CD8-positive, alpha-beta memory T cell (primary cell): ENCODE results near the gene GPR146. TPM values are rescaled to one million over a fixed set of nuclear protein-coding genes. Genes with fewer than 3 reads are reported as not detected.
A peak's percentile ranks its signal among the peaks of the same experiment; 100 is the strongest.

Experiments used
- CTCF ChIA-PET: fragments of 350-600 bp; sonication (Branson Sonifier 250); formaldehyde crosslinking; loops from one replicate; lab custom pipeline; 2021; ENCODE audit warnings: antibody characterized with exemption; lab: Charles Lee
- POLR2A ChIA-PET: fragments of 350-600 bp; sonication (Branson Sonifier 250); formaldehyde crosslinking; loops from one replicate; lab custom pipeline; 2021; ENCODE audit warnings: antibody characterized with exemption; lab: Charles Lee
- DNase-seq, 5 donors: peaks; one replicate each; pipeline versions ENCODE4 v3.0.0 to v3.0.0-alpha.2; 2020 to 2022; ENCODE audit warnings: mixed read lengths in 1 of 5
- H3K27ac ChIP-seq: one replicate; pipeline ENCODE4 v1.7.0; 2013; ENCODE audit warnings: low read depth, mild to moderate bottlenecking, low read length, moderate library complexity
- H3K27me3 ChIP-seq: 2 replicates; pipeline ENCODE4 v1.7.0; 2013; ENCODE audit warnings: low read length, mild to moderate bottlenecking; ENCODE audit not compliant: insufficient read depth, poor library complexity, severe bottlenecking
- H3K36me3 ChIP-seq: 2 replicates; pipeline ENCODE4 v1.7.0; 2013; ENCODE audit warnings: mild to moderate bottlenecking, low read length, moderate library complexity; ENCODE audit not compliant: insufficient read depth
- H3K4me1 ChIP-seq: 2 replicates; pipeline ENCODE4 v1.7.0; 2013; ENCODE audit warnings: mild to moderate bottlenecking, low read length, moderate library complexity; ENCODE audit not compliant: insufficient read depth
- H3K4me3 ChIP-seq: 2 replicates; pipeline ENCODE4 v1.7.0; 2013; ENCODE audit warnings: mild to moderate bottlenecking, low read length
- H3K9me3 ChIP-seq: 2 replicates; pipeline ENCODE4 v1.7.0; 2013; ENCODE audit warnings: mild to moderate bottlenecking, low read length
- H3K27ac Mint-ChIP-seq, 8 donors: one replicate each; pipeline ENCODE4 v1.8.0; 2020 to 2021; ENCODE audit warnings: mixed read lengths in 8 of 8, mild to moderate bottlenecking in 6 of 8, inconsistent platforms in 3 of 8, moderate library complexity in 3 of 8
- H3K27me3 Mint-ChIP-seq, 2 donors: one replicate each; pipeline ENCODE4 v1.8.0; 2020 to 2021; ENCODE audit warnings: mixed read lengths in 2 of 2, mild to moderate bottlenecking in 1 of 2, moderate library complexity in 1 of 2
- H3K36me3 Mint-ChIP-seq, 3 donors: one replicate each; pipeline ENCODE4 v1.8.0; 2020 to 2021; ENCODE audit warnings: mixed read lengths in 3 of 3, inconsistent platforms in 1 of 3, mild to moderate bottlenecking in 1 of 3
- H3K4me1 Mint-ChIP-seq, 3 donors: one replicate each; pipeline ENCODE4 v1.8.0; 2020 to 2021; ENCODE audit warnings: mixed read lengths in 3 of 3, inconsistent platforms in 1 of 3, mild to moderate bottlenecking in 1 of 3
- H3K4me3 Mint-ChIP-seq, 7 donors: one replicate each; pipeline ENCODE4 v1.8.0; 2020 to 2021; ENCODE audit warnings: mixed read lengths in 7 of 7, mild to moderate bottlenecking in 6 of 7, moderate library complexity in 4 of 7, inconsistent platforms in 2 of 7
- H3K9me3 Mint-ChIP-seq, 5 donors: one replicate each; pipeline ENCODE4 v1.8.0; 2020 to 2022; ENCODE audit warnings: mixed read lengths in 5 of 5, mild to moderate bottlenecking in 3 of 5, moderate library complexity in 2 of 5, inconsistent platforms in 1 of 5
- polyA plus RNA-seq: library from polyadenylated mRNA; unstranded; fragments of 300-500 nt; fragmentation: Illumina TruSeq; gene quantifications from one replicate; pipeline ENCODE4 v1.2.3, GENCODE V29; 2021
- total RNA-seq, 2 experiments: library from RNA; stranded (reverse); gene quantifications; one replicate each; pipeline ENCODE4 v1.2.3, GENCODE V29; 2021

GPR146 gene
- total and polyA plus RNA-seq, 3 experiments from 2014 or later = 0.55 to 1.2 (median 0.70) TPM

GRCh38 chr7:1056785-1057410 lies 12.6 kb downstream of the GPR146 start:
- Histone ChIP-seq H3K4me3 (no peak overlapping the region), H3K36me3 (no peaks in the 10 kb centered on the region), H3K27ac (no peak overlapping the region), H3K4me1 (peaks cover 14% of the 10 kb centered on the region), H3K9me3 (no peaks in the 10 kb centered on the region), H3K27me3 (no peaks in the 10 kb centered on the region)
- Mint-ChIP-seq H3K27me3 (no peaks in the 10 kb centered on the region), H3K36me3 (peaks cover 0 to 2% (median 0%) of the 10 kb centered on the region in 3 donors), H3K4me1 (peaks cover 0 to 4% (median 4%) of the 10 kb centered on the region in 3 donors), H3K27ac (no peak overlapping the region), H3K4me3 (no peak overlapping the region), H3K9me3 (no peaks in the 10 kb centered on the region)
- DNase-seq = no peak
- CTCF ChIA-PET = interaction anchor here (0.9 to 2.3 kb wide), 2 partner anchors 63 kb away, joined by 4 to 17 read pairs; no protein-coding TSS in a partner anchor
- POLR2A ChIA-PET = interaction anchor here (0.5 kb wide), 1 partner anchor 144 kb away, joined by 6 read pairs; no protein-coding TSS in a partner anchor

DNA sequence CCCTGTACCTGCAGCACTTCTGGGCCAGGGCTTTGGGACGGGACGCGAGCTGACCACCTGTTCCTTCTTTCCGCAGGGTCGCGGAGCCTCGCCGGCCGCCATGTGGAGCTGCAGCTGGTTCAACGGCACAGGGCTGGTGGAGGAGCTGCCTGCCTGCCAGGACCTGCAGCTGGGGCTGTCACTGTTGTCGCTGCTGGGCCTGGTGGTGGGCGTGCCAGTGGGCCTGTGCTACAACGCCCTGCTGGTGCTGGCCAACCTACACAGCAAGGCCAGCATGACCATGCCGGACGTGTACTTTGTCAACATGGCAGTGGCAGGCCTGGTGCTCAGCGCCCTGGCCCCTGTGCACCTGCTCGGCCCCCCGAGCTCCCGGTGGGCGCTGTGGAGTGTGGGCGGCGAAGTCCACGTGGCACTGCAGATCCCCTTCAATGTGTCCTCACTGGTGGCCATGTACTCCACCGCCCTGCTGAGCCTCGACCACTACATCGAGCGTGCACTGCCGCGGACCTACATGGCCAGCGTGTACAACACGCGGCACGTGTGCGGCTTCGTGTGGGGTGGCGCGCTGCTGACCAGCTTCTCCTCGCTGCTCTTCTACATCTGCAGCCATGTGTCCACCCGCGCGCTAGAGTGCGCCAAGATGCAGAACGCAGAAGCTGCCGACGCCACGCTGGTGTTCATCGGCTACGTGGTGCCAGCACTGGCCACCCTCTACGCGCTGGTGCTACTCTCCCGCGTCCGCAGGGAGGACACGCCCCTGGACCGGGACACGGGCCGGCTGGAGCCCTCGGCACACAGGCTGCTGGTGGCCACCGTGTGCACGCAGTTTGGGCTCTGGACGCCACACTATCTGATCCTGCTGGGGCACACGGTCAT lies 13.3 kb downstream of the GPR146 start:
- no peaks in the 10 kb centered on the region for H3K9me3 Mint-ChIP-seq
- DNase-seq = no peak
- peaks cover 0 to 2% (median 0%) of the 10 kb centered on the region in 3 donors for H3K36me3 Mint-ChIP-seq
- peaks cover 0 to 4% (median 4%) of the 10 kb centered on the region in 3 donors for H3K4me1 Mint-ChIP-seq
- H3K27me3 Mint-ChIP-seq = no peaks in the 10 kb centered on the region
- no peaks in the 10 kb centered on the region for H3K27me3 ChIP-seq
- H3K4me3 Mint-ChIP-seq = no peak overlapping the region
- CTCF ChIA-PET = interaction anchor here (2.3 kb wide), 1 partner anchor 64 kb away, joined by 17 read pairs; no protein-coding TSS in a partner anchor
- no peaks in the 10 kb centered on the region for H3K9me3 ChIP-seq
- POLR2A ChIA-PET = interaction anchor here (0.5 kb wide), 1 partner anchor 145 kb away, joined by 6 read pairs; no protein-coding TSS in a partner anchor
- no peak overlapping the region for H3K4me3 ChIP-seq
- H3K36me3 ChIP-seq = no peaks in the 10 kb centered on the region
- H3K4me1 ChIP-seq = peaks cover 14% of the 10 kb centered on the region
- H3K27ac ChIP-seq = no peak overlapping the region
- no peak overlapping the region for H3K27ac Mint-ChIP-seq

- H3K36me3 ChIP-seq = no peaks in the 10 kb centered on the region
- H3K4me3 ChIP-seq = no peak overlapping the region
- H3K9me3 Mint-ChIP-seq = no peaks in the 10 kb centered on the region
- peaks cover 0 to 2% (median 0%) of the 10 kb centered on the region in 3 donors for H3K36me3 Mint-ChIP-seq
- no peaks in the 10 kb centered on the region for H3K27me3 Mint-ChIP-seq
- no peak overlapping the region for H3K4me3 Mint-ChIP-seq
- CTCF ChIA-PET = interaction anchor here (2.3 kb wide), 1 partner anchor 64 kb away, joined by 17 read pairs; no protein-coding TSS in a partner anchor
- POLR2A ChIA-PET = no interaction called here
- peak overlapping the region in 1 of 8 donors; percentile 88 for H3K27ac Mint-ChIP-seq
- H3K9me3 ChIP-seq = no peaks in the 10 kb centered on the region
- peaks cover 14% of the 10 kb centered on the region for H3K4me1 ChIP-seq
- peaks cover 0 to 4% (median 4%) of the 10 kb centered on the region in 3 donors for H3K4me1 Mint-ChIP-seq
- no peaks in the 10 kb centered on the region for H3K27me3 ChIP-seq
- H3K27ac ChIP-seq = no peak overlapping the region
- DNase-seq = no peak
Measured at GRCh38 chr7:1058311-1058710, 14.0 kb downstream of the GPR146 start.

DNA sequence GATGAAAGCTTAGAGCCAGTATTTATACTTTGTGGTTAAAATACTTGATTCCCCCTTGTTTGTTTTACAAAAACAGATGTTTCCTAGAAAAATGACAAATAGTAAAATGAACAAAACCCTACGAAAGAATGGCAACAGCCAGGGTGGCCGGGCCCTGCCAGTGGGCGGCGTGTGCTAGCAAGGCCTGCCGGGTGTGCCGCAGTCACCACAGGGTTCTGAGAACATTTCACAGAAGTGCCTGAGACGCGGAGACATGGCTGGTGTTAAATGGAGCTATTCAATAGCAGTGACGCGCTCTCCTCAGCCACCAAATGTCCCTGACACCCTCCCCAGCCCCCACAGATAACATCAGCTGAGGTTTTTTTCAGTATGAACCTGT lies 14.5 kb downstream of the GPR146 start:
- Histone ChIP-seq H3K27ac (no peak overlapping the region), H3K4me1 (peaks cover 14% of the 10 kb centered on the region), H3K36me3 (no peaks in the 10 kb centered on the region), H3K4me3 (no peak overlapping the region), H3K27me3 (no peaks in the 10 kb centered on the region), H3K9me3 (no peaks in the 10 kb centered on the region)
- Mint-ChIP-seq H3K27me3 (no peaks in the 10 kb centered on the region), H3K4me1 (peaks cover 0 to 4% (median 4%) of the 10 kb centered on the region in 3 donors), H3K9me3 (no peaks in the 10 kb centered on the region), H3K4me3 (peak overlapping the region in 1 of 7 donors; percentile 66), H3K36me3 (peaks cover 0 to 2% (median 0%) of the 10 kb centered on the region in 3 donors), H3K27ac (peak overlapping the region in 3 of 8 donors; percentile 24 to 73 (median 33))
- ChIA-PET POLR2A (no interaction called here), CTCF (interaction anchor here (2.3 kb wide), 1 partner anchor 65 kb away, joined by 17 read pairs; no protein-coding TSS in a partner anchor)
- peak in 1 of 5 donors; percentile 22 for DNase-seq

GRCh38 chr7:1059200-1060091 lies 15.1 kb downstream of the GPR146 start:
- Mint-ChIP-seq H3K27me3 (no peaks in the 10 kb centered on the region), H3K9me3 (no peaks in the 10 kb centered on the region), H3K4me1 (peaks cover 0 to 4% (median 4%) of the 10 kb centered on the region in 3 donors), H3K36me3 (peaks cover 0 to 2% (median 0%) of the 10 kb centered on the region in 3 donors), H3K27ac (peak overlapping the region in 2 of 8 donors; percentile 54 to 73), H3K4me3 (peak overlapping the region in 1 of 7 donors; percentile 66)
- Histone ChIP-seq H3K36me3 (no peaks in the 10 kb centered on the region), H3K4me3 (no peak overlapping the region), H3K27me3 (no peaks in the 10 kb centered on the region), H3K4me1 (peaks cover 9% of the 10 kb centered on the region), H3K27ac (no peak overlapping the region), H3K9me3 (no peaks in the 10 kb centered on the region)
- ChIA-PET POLR2A (no interaction called here), CTCF (interaction anchor here (1.0 to 7.8 kb wide), 4 partner anchors 9 to 65 kb away, joined by 3 to 222 read pairs (median 10); partner anchors contain the start of gene GPR146)
- no peak for DNase-seq

GRCh38 chr7:1060315-1061072 lies 16.1 kb downstream of the GPR146 start:
- H3K27ac ChIP-seq = no peak overlapping the region
- no peaks in the 10 kb centered on the region for H3K27me3 ChIP-seq
- POLR2A ChIA-PET = no interaction called here

More at GRCh38 chr7:1060315-1061072, 16.1 kb downstream of the GPR146 start:
- no peak overlapping the region for H3K27ac Mint-ChIP-seq
- DNase-seq = no peak
- H3K27me3 Mint-ChIP-seq = no peaks in the 10 kb centered on the region
- H3K4me3 ChIP-seq = no peak overlapping the region
- peaks cover 0 to 2% (median 0%) of the 10 kb centered on the region in 3 donors for H3K36me3 Mint-ChIP-seq
- H3K36me3 ChIP-seq = no peaks in the 10 kb centered on the region
- no peaks in the 10 kb centered on the region for H3K9me3 Mint-ChIP-seq
- peaks cover 8% of the 10 kb centered on the region for H3K4me1 ChIP-seq
- no peaks in the 10 kb centered on the region for H3K9me3 ChIP-seq
- peaks cover 0 to 9% (median 5%) of the 10 kb centered on the region in 3 donors for H3K4me1 Mint-ChIP-seq
- CTCF ChIA-PET = interaction anchor here (1.0 to 7.8 kb wide), 3 partner anchors 10 to 66 kb away, joined by 3 to 222 read pairs (median 4); partner anchors contain the start of gene GPR146
- H3K4me3 Mint-ChIP-seq = no peak overlapping the region
